HG03108 (cell line): ENCODE results near the gene BMP3.
"Not testable (repeated sequence)": the region's sequence is repeated elsewhere in the genome, so short reads cannot be mapped to it uniquely, and the experiment has no call there.

ENCODE experiments used
- ATAC-seq: cut with Tn5 transposase; IDR thresholded peaks from one replicate; pipeline ENCODE4 v1.9.1; 2021; ENCODE audit warnings: moderate library complexity; ENCODE audit not compliant: unreplicated experiment

Gene BMP3, protein sequence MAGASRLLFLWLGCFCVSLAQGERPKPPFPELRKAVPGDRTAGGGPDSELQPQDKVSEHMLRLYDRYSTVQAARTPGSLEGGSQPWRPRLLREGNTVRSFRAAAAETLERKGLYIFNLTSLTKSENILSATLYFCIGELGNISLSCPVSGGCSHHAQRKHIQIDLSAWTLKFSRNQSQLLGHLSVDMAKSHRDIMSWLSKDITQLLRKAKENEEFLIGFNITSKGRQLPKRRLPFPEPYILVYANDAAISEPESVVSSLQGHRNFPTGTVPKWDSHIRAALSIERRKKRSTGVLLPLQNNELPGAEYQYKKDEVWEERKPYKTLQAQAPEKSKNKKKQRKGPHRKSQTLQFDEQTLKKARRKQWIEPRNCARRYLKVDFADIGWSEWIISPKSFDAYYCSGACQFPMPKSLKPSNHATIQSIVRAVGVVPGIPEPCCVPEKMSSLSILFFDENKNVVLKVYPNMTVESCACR

DNA sequence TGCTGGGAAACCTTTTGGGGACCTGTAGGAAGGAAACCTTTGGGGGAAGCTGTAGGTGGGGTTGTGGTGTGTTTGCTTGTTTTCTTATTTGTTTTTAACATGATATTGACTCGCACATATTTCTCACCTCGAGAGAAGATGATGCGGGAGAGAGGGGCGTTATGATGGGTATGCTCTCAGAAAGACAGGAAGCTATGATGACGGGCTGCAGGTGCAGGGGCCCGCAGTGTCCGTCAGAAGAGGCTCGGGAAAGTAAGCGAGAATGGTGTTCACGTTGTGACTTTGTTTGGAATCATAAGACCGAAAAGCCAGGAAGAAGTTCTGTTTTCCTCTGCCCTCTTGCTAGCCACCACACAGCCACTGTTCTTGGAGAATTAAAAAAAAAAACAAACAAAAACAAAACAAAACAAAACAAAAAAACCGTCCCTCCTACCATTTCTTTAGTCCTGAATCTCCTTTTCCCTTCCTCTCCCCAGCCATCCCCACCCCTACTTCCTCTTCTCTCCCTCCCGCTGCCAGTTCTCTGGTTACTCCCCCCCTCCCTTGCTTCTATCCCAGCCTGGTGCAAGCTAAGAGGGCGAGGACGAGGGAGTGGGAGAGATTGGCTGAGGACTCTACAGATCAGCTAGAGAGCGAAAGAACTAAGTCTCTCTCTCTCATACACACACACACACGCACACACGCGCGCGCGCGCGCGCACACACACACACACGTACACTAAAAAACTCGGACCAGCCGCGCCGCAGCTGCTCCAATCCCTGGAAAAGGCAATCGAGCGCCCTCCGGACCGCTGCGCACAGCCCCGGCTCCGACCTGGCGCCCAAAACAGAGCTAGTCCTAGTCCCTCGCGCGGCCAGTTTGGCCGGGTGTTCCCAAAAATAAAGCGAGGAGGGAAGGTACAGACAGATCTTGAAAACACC is at the start of gene BMP3:
BMP3 (plus strand) TSS at position 648 of the 920 bp plus-strand sequence. CDS start 577 bp downstream, outside the sequence.
- no peak for ATAC-seq

DNA sequence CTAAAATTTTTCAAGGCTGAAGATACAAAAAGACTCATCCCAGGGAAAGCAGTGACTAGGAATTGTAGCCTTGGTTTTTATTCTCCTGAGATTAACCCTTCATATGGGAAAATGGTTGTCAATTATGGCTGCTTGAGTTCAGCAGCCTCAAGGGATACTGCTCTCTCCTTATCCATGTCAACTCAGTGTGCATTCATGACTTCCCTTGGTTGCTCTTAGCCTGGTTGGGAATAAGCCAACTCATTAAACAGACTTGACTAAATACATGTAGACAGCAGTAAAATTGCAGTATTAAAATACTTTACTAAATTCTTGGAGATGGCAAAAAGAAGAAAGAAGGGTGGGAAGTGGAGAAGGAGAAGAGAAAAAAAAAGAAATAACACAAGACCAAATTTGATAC is 44.5 kb upstream of the BMP3 start:
- ATAC-seq = no peak

DNA sequence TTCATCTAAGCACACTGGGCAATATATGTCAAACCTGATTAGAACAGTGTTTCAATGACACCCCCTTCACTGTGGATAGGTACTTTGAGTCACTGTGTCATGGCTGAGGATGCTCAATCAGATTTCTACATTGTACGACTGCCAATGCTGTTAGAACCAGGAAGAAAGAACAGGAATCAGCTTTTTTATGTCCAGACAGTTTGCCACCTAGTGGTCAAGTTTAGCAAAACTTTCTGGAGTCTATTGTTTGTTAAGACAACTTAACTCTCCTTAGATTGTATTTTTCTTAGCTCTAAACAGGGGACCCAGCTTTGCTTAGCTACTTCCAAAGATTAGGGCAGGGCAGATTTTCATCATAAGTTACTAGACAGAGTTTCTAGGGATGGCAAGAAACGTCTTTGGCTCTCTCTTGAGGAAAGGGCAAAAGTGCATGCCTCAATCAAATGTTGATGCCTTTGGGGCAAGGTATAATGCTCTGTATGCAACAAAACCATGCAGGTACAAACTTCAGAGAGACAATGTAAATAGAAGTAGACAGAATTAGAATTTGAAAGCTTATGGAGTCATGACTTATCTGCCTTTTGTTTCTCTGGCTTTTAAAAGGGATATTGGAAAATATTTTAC is 40.5 kb upstream of the BMP3 start:
- no peak for ATAC-seq

DNA sequence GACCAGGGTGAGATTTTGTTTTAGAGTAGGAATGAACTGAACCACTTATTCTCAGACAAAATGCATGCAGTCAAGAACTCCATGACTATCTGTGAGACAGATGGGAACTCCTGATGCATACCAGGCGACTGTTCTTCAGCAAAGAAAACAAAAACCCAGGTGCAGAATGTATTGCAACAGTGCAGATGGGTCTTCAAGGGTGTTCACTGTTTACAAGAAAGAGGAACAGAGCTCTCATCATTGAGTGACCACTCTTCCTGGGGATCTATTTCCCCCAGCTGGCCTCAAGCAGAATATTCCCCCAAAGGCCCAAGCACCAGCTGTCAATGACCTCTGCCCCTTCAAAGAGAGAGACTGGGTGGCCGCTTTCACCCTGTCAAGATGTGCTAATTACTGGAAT is 39.7 kb upstream of the BMP3 start:
- peak; percentile 52 for ATAC-seq

DNA sequence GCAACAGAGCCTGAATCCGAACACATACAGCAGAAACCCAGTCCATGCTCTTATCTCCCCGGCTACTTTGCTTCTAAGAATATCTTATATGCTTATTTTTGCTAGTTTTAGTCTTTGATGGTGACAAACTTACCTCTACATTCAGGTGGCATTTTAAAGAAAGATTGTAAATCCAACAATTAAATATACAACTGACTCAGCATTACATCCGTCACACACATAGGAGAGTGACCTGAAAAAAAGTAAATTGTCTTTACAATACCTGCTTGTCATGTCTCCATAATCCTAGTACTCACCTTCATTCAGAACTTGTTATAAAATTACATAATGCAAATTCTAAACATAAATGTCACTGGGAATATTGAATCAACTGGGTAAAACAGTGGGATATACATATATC is 30.6 kb upstream of the BMP3 start:
- ATAC-seq = no peak

DNA sequence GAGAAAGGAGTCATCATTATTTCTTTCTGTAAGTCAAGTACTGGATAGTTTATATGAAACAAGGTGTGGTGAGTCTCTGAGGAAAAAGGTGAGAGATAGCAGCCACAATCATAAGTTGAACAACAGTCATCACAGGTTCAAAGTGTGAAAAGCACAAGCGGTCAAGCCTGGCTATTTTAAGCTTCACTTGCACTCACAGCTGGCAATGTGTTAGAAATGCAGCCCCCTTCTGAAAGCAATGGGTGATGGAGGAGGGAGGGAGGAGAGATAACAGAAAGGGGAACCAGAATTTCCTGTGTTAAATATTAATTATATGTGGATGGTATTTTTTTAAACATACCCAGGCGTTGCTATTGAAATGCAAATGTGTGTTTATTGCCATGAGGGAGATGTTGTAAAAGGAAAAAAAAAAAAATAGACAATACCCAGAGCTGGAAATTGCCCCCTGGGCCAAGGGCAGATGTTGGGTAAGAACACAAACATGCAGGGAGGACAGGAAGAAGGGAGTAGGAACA is 26.9 kb upstream of the BMP3 start:
- ATAC-seq = peak; percentile 99

DNA sequence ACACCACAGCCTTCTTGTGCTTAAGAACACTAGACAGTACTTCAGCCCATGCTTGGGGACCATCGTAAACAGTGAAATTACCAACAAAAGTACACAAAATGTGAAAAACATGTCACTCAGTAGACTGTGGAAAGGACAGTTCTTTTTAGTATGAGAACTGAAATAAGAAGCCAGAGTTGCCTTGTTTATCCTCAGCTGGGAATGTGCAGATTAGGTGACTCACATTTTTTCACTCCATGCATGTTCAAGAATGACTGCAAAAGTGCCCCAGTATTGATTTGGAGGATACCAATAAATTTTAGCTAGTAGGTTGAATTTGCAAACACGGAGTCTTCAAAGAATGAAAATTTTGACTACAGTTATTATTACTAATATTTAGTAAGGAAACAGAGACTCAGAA is 23.1 kb upstream of the BMP3 start:
- no peak for ATAC-seq

DNA sequence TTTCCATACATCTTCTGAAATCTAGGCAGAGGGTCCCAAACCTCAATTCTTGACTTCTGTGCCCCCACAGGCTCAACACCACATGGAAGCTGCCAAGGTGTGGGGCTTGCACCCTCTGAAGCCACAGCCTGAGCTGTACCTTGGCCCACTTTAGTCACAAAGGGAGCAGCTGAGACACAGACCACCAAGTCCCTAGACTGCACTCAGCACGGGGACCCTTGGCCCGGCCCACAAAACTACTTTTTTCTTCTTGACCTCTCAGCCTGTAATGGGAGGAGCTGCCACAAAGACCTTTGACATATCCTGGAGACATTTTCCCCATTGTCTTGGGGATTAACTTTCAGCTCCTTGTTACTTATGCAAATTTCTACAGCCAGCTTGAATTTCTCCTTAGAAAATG is 13.9 kb upstream of the BMP3 start:
- ATAC-seq = not testable (repeated sequence)

DNA sequence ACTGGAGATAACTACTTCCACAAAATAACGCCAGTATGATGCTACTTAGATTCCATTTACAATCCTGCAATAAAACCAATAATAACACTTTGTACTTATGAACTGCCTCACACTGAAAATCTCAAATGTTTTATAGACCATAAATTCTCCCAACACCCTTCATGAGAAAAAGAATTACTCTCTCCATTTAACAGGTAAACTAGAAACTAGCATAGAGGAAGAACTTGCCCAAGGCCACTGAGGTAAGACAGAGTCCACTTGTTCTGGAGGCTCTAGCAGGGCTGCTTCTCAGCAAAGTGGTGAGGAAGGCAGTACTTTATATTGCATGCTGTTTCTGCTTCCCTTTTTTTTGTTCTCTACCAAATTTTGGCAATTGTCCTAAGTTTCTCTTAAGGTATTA is 11.5 kb upstream of the BMP3 start:
- ATAC-seq = no peak

DNA sequence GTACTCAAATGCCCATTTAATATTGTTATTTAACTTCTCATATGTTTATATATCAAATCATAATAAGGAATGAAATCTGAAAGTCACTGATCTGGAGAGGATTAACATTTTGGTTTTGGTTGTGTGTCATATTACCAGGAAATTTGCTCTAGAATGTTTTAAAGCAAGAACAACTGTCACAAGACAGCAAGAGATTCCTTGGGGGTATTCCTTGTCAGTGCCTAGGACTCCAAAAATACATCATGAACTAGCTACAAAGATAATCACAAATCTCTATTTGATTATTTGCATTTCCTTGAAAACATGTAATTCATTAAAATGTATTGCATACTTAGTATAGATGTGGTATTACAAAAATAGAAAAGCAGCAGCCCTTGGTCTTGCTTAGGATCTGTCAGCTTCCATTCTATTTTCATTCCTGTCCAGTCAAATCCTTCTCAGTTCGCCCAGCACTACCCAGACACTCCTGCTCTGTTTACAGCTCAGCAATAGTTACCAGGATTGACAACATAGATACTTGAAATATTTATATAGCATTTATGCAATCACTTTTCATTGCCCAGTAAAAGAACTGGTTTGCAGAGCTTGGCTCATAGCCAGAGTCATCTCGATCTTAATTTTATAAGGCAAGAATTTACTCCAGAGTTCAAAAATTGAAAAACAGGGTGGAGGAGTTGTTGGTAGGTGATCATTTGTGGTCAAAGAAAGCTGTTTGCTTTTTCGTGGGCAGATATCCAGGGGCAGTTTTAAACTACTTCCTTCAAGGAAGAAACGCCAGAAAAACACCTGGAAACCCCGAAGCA is 9.2 kb upstream of the BMP3 start:
- no peak for ATAC-seq

DNA sequence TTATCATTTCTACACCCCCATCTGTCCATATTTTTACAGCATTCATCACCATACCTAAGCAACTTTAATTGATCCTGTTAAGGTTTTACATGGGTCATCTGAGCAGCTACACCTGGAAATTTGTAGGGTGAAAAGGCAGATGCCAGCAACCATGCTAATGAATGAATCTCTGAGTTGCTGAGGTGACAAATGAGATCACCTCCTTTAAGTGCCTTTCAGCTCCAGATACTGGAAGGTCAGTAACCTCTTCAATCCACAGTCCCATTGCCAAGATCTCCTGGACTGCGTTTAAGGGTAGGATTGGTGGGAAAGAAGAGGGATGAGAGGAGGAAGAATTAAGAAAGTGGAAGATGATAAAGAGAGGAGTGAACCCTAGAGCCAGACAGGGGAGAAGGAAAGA is 8.5 kb upstream of the BMP3 start:
- no peak for ATAC-seq

DNA sequence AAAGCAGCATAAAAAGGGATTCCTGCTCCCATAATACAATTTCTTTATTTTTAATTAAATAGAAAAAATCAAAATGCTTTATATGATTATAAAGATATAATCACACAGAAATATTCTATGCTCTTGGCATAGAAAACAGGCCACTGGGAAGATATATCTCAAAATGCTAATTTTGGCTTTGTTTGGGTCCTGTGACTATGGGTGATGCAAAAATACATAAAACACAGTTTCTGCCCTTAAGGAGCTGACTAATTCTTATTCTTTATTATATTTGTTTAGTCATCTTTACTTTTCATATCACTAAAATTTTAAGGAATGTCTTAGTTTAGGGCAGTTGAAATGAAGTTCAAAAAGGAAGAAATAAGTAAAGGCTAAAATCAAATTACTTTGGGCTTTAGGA is 7.0 kb upstream of the BMP3 start:
- ATAC-seq = no peak

DNA sequence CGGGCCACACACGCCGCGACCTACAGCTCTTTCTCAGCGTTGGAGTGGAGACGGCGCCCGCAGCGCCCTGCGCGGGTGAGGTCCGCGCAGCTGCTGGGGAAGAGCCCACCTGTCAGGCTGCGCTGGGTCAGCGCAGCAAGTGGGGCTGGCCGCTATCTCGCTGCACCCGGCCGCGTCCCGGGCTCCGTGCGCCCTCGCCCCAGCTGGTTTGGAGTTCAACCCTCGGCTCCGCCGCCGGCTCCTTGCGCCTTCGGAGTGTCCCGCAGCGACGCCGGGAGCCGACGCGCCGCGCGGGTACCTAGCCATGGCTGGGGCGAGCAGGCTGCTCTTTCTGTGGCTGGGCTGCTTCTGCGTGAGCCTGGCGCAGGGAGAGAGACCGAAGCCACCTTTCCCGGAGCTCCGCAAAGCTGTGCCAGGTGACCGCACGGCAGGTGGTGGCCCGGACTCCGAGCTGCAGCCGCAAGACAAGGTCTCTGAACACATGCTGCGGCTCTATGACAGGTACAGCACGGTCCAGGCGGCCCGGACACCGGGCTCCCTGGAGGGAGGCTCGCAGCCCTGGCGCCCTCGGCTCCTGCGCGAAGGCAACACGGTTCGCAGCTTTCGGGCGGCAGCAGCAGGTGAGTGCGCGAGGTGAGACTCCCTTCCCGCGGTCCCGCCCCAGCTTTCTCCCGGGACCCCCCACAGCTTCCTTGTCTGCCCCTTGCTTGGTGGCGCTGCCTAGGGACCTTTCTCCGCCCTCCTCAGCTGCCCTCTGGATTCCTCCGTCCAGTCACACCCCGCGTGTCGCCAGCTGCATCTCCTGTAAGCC is 678 bp downstream of the BMP3 start:
- no peak for ATAC-seq

DNA sequence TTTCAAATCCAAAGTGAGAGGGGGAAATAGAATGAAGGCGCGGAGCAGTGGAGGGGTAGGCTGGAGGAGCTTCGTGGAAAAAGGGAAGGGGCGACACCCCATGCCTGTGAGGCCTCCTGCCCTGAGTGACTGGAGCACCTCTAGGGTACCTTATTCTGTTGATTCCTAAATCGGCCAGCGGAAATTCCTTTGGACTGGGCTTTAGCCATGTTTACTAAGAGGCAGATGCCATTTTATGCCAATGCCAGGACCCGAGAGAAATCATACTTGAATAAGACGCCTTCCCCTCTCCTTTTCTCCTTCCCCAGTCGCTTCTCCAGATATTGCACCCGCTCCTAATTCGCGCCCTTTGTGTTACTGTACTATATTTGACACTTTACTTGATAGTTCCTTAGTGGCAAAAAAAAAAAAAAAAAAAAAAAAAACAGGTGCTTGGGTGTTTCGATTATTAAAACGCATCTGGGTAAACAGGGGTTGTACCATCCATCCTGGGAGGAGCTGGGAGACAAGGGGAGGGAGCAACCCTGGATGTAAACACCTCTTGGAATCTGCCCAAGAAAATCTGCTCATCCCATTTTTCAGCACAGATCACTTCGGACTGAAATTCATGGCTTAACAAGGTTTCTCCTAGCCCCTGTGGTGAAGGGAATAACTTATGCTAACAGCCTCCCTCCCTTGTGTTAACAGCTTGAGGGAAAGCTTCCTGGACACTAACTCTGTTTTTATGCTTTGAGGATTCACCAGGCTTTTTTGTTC is 1.5 kb downstream of the BMP3 start:
- ATAC-seq = no peak

DNA sequence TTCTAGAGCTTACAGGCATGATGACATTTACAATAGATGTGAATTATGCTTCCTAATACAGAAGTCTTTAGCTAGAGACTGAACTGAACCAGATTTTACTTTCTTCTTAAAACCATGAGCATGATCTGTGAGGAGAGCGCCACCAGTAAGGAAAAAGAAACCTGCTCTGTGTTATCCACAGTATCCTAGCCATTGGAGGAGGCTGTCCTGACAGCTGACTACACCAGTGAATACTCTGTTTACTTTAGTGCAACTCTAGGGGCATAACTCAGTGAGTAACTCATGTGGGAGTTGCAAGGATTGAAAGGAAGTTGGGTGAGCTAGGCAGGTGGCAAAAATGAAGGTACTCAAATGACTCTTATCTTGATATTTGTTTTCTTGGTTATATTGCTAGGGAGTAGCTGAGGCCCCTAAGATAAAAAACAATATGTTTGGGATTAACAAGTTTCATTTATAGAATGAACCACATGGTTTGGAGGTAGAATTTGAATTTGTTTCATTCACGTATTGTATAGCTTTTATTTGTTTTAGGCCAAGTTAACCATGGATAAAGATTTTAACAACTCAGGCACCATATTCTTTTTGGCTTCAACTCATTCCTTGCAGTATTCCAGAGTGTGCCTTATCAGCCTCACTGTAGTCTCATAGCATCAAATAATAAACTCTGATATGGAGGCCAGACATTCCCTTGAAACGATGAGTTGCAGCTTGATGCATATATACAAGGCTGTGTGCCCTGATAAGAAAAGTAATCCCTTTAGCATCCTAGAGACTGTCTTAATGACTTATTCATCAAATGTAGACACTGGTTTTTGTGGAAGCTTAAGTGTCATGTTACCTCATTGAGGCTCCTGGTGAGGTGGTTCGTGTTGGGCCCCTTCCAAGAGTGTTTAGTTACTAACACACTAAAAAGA is 2.5 kb downstream of the BMP3 start:
- ATAC-seq = no peak

DNA sequence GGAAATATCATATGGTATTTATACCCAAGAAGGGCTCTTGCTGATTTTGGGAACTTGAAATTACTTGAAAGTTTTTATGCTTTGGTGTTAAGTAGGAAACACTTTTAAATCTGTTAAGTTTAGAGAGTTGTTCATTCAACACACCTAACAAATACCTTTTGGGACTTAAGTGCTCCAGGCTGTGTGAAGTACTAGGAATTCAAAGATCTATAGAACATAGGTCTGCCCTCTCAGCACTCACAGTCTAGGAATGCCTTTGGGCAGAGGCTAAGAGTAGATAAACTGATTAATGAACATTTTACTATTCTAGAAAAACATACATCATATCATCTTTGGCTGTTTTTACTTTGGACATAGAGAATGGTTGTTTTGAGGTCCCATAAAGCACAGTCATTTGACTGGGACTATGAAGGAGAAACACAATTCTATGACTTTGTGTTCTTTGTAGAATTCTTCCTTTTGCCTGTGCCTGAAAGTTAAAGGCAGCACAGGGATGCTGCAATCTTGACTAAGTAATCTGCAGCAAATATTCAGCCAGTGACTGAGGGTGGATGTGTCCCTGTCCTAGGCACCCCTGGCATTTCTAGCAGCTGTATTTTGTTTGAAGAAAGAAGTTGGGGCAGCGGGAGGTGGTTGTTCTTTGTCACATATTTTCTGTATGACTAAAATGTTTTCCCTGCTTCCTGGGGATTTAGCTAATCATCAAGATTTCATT is 8.3 kb downstream of the BMP3 start:
- ATAC-seq = no peak

DNA sequence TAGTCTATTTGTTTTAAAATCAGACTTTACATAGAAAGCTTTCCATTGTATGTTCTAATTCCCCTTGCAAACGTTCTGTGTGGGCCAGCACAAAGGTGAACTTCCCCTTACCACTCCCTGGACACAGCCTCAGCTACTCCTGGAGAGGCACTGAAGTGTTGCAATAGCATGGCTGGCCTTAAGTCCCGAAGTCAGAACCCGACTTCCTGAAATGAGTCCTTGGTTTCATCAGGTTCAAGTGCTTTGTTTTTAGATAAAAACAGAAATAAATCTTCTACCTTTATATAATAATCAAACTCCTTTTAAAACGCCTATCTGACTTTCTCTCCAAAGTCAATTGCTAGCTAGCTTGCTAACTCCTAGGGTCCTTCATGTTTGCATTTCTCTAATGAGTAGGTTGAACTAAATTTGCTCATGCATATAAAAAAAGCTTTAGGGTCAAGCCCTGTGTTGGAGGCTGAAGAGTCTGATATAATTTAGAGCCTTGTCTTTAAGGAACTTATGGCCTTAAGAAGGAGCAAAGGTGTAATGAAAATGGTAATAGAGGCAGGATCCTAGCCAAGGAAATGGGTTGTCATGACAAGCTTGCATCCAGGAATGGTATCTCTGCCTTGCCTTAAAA is 9.0 kb downstream of the BMP3 start:
- ATAC-seq = no peak
